DOHH2 (cell line): ENCODE results near the gene LORICRIN.
"Not testable (repeated sequence)": the region's sequence is repeated elsewhere in the genome, so short reads cannot be mapped to it uniquely, and the experiment has no call there.

Experiments used
- H3F3A ChIP-seq: fragments of 200-600 bp; sonication (generic), shearing (Covaris generic); 2 replicates; pipeline ENCODE4 v1.6.0; 2016; ENCODE audit warnings: antibody characterized with exemption, mild to moderate bottlenecking; ENCODE audit not compliant: control insufficient read depth, insufficient read depth
- H3K27ac ChIP-seq: fragments of 200-600 bp; sonication (generic); 2 replicates; pipeline ENCODE4 v1.5.1; 2014; ENCODE audit warnings: low read depth, mild to moderate bottlenecking, low read length, moderate library complexity
- H3K27me3 ChIP-seq: fragments of 200-600 bp; sonication (generic); 2 replicates; pipeline ENCODE4 v1.6.1; 2014; ENCODE audit warnings: mild to moderate bottlenecking, low read length, mixed read lengths; ENCODE audit not compliant: control insufficient read depth
- H3K36me3 ChIP-seq: fragments of 200-600 bp; sonication (generic); 2 replicates; pipeline ENCODE4 v1.6.1; 2014; ENCODE audit warnings: mild to moderate bottlenecking, low read length, moderate library complexity, mixed read lengths; ENCODE audit not compliant: control insufficient read depth
- H3K4me1 ChIP-seq: fragments of 200-600 bp; sonication (generic); 2 replicates; pipeline ENCODE4 v1.6.1; 2014; ENCODE audit warnings: mild to moderate bottlenecking, low read length, mixed read lengths; ENCODE audit not compliant: control insufficient read depth
- H3K4me2 ChIP-seq: fragments of 200-600 bp; sonication (generic); 2 replicates; pipeline ENCODE4 v1.6.0; 2014; ENCODE audit warnings: mild to moderate bottlenecking, low read length, moderate library complexity
- H3K4me3 ChIP-seq: fragments of 200-600 bp; sonication (generic); 2 replicates; pipeline ENCODE4 v1.5.1; 2014; ENCODE audit warnings: mild to moderate bottlenecking, low read length, mixed read lengths
- H3K79me2 ChIP-seq: fragments of 200-600 bp; sonication (generic); 2 replicates; pipeline ENCODE4 v1.6.1; 2014; ENCODE audit warnings: mild to moderate bottlenecking, low read length, mixed read lengths; ENCODE audit not compliant: control insufficient read depth
- H3K9me2 ChIP-seq: fragments of 200-600 bp; sonication (generic); replicated peaks from 2 replicates; pipeline ENCODE4 v1.6.1; 2014; ENCODE audit warnings: mild to moderate bottlenecking, low read length, mixed read lengths; ENCODE audit not compliant: control insufficient read depth
- H3K9me3 ChIP-seq: fragments of 200-600 bp; sonication (generic); 2 replicates; pipeline ENCODE4 v1.6.1; 2014; ENCODE audit warnings: antibody characterized with exemption, low read length, mixed read lengths; ENCODE audit not compliant: control insufficient read depth, insufficient read depth
- H4K20me1 ChIP-seq: fragments of 200-600 bp; sonication (generic); 2 replicates; pipeline ENCODE4 v1.6.0; 2014; ENCODE audit warnings: low read depth, mild to moderate bottlenecking, antibody characterized with exemption, low read length, moderate library complexity; ENCODE audit not compliant: control insufficient read depth, insufficient read depth
- EZH2phosphoT487 ChIP-seq: fragments of 200-600 bp; sonication (generic); IDR thresholded peaks from 2 replicates; pipeline ENCODE4 v1.6.1; 2017; ENCODE audit warnings: borderline replicate concordance, mild to moderate bottlenecking, antibody characterized with exemption, low read length, moderate library complexity, mixed read lengths
- TF ChIP-seq, protein P1 (sequence below): fragments of 200-600 bp; sonication (generic); IDR thresholded peaks from one replicate; pipeline ENCODE4 v1.5.1; 2014; ENCODE audit warnings: antibody characterized with exemption, mild to moderate bottlenecking, low read depth, low read length; ENCODE audit not compliant: poor library complexity, severe bottlenecking

The LORICRIN gene

GRCh38 chr1:153220606-153221303, 38.7 kb upstream of the LORICRIN start:
- no peaks in the 10 kb centered on the region for H3K4me1 ChIP-seq
- no peak overlapping the region for H3K27ac ChIP-seq
- H3K79me2 ChIP-seq: no peaks in the 10 kb centered on the region
- no peak overlapping the region for H3K4me3 ChIP-seq
- H3K27me3 ChIP-seq: no peaks in the 10 kb centered on the region
- no peaks in the 10 kb centered on the region for H3K9me3 ChIP-seq
- H4K20me1 ChIP-seq: no peaks in the 10 kb centered on the region
- TF ChIP-seq, protein P1, sequence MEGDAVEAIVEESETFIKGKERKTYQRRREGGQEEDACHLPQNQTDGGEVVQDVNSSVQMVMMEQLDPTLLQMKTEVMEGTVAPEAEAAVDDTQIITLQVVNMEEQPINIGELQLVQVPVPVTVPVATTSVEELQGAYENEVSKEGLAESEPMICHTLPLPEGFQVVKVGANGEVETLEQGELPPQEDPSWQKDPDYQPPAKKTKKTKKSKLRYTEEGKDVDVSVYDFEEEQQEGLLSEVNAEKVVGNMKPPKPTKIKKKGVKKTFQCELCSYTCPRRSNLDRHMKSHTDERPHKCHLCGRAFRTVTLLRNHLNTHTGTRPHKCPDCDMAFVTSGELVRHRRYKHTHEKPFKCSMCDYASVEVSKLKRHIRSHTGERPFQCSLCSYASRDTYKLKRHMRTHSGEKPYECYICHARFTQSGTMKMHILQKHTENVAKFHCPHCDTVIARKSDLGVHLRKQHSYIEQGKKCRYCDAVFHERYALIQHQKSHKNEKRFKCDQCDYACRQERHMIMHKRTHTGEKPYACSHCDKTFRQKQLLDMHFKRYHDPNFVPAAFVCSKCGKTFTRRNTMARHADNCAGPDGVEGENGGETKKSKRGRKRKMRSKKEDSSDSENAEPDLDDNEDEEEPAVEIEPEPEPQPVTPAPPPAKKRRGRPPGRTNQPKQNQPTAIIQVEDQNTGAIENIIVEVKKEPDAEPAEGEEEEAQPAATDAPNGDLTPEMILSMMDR: no peak
- no peak for TF ChIP-seq EZH2phosphoT487
- H3K4me2 ChIP-seq: no peak overlapping the region
- no peaks in the 10 kb centered on the region for H3K9me2 ChIP-seq
- no peaks in the 10 kb centered on the region for H3K36me3 ChIP-seq
- no peaks in the 10 kb centered on the region for H3F3A ChIP-seq

DNA sequence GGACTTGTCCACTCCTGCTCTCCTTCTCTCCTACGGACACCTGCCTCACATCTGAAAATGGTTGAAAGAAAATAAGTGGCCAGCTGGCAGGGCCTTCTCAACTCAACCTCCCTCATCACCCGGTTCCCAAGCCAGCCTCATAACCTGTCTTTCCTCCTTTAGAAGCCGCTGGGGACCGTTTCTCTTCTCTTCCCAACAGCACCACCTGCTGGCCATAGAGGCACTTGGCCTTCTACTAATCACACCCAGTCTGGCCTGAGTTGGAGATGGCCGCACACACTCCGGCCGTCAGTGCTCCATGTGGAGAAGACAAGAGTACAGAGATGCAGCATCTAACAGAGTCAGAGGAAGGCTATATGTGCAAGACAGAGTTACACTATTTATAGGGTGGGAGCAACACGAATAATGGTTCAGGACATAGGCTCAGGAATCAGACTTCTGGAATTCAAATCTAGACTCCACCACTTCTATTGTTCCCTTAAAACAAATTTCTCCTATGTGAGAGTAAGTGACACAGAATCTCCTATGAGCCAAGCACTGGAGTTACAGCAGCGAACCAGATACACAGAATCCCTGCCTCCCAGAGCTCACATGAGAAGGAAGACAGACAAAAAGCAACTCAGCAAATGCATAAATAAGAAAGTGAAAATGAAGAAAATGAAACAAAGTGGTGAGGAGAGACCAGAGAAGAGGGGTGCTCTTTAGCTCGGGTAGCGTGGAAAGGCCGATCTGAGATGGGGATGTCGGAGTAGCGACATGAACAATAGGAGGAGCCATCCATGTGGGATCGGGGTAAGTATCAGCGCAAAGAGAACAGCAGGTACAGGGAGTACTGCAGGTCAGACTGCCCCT, 36.2 kb upstream of the LORICRIN start:
- TF ChIP-seq, protein P1: peak; percentile 69
- H3K4me3 ChIP-seq, H3K27me3 ChIP-seq, H3K9me3 ChIP-seq, H3K27ac ChIP-seq, H3K4me1 ChIP-seq, H3K4me2 ChIP-seq, H3K79me2 ChIP-seq, H4K20me1 ChIP-seq, H3K9me2 ChIP-seq, H3K36me3 ChIP-seq, H3F3A ChIP-seq: not testable (repeated sequence)

- Histone ChIP-seq H3K9me2 (no peaks in the 10 kb centered on the region), H3K4me2 (no peak overlapping the region), H3K27me3 (peaks cover 13% of the 10 kb centered on the region)
Observed at GRCh38 chr1:153227810-153228209, 31.7 kb upstream of the LORICRIN start.

More at GRCh38 chr1:153227810-153228209, 31.7 kb upstream of the LORICRIN start:
- TF ChIP-seq, protein P1: no peak
- TF ChIP-seq EZH2phosphoT487: no peak
- H3K4me3 ChIP-seq: no peak overlapping the region
- H3K27ac ChIP-seq: no peak overlapping the region
- H3K79me2 ChIP-seq: no peaks in the 10 kb centered on the region
- no peaks in the 10 kb centered on the region for H3K36me3 ChIP-seq
- H3K4me1 ChIP-seq: no peaks in the 10 kb centered on the region
- H4K20me1 ChIP-seq: no peaks in the 10 kb centered on the region
- no peaks in the 10 kb centered on the region for H3F3A ChIP-seq
- no peaks in the 10 kb centered on the region for H3K9me3 ChIP-seq
